HCT116 (cell line): Measurements from ENCODE around the gene RPL22L1. TPM values are rescaled to one million over a fixed set of nuclear protein-coding genes. Genes with fewer than 3 reads are reported as not detected.
"Not testable (repeated sequence)": the region's sequence is repeated elsewhere in the genome, so short reads cannot be mapped to it uniquely, and the experiment has no call there.

Source experiments
- ATAC-seq: fragments of 200-7000 bp; cut with Tn5 transposase; 2 replicates; pipeline ENCODE4 v1.9.1; 2020; ENCODE audit warnings: mild to moderate bottlenecking, moderate library complexity
- BruUV-seq: library from RNA; stranded (reverse); fragments of 400-500 nt; replicated peaks from 2 replicates; lab custom pipeline; 2021; lab: Mats Ljungman, UMichigan
- CTCF ChIA-PET: fragments of 300-600 bp; sonication (Branson Sonifier 250); formaldehyde crosslinking; loops from one replicate; lab custom pipeline; 2021; ENCODE audit warnings: antibody characterized with exemption; lab: Charles Lee
- POLR2A ChIA-PET: fragments of 300-600, 350-600 bp; sonication (Branson Sonifier 250); formaldehyde crosslinking; loops from one replicate; lab custom pipeline; 2021; ENCODE audit warnings: antibody characterized with exemption; lab: Charles Lee
- RAD21 ChIA-PET, 2 experiments: fragments of 300-600 bp; sonication (Branson Sonifier 250); formaldehyde crosslinking; loops; one replicate each; lab custom pipeline; 2023; ENCODE audit warnings: low total read pairs in 2 of 2; ENCODE audit not compliant: uncharacterized antibody in 2 of 2, unreplicated experiment in 2 of 2, low non-redundant PET in 1 of 2; lab: Charles Lee
- DNase-seq: peaks from one replicate; pipeline ENCODE4 v3.0.0-alpha.2; 2010; ENCODE audit warnings: low read depth, low spot score
- H2AFZ ChIP-seq: fragments of 200-600 bp; shearing (Covaris generic), sonication (generic); 2 replicates; pipeline ENCODE4 v1.6.1; 2017; ENCODE audit warnings: low read depth, mixed run types, mixed read lengths, antibody characterized with exemption, low read length; ENCODE audit not compliant: poor library complexity, severe bottlenecking
- H3K27ac ChIP-seq: 2 replicates; pipeline ENCODE4 v1.5.1; 2012; ENCODE audit warnings: low read depth, low read length
- H3K27me3 ChIP-seq: fragments of 200-600 bp; sonication (generic); 2 replicates; pipeline ENCODE4 v1.6.1; 2016; ENCODE audit warnings: mixed run types, low read length, mixed read lengths; ENCODE audit not compliant: insufficient read depth
- H3K36me3 ChIP-seq, 2 experiments: fragments of 200-500 bp in 1 of 2; fragments of 200-600 bp in 1 of 2; sonication (Bioruptor generic) in 1 of 2; sonication (generic) in 1 of 2; 2 replicates each; pipeline versions ENCODE4 v1.5.1 to v1.6.1; 2014 to 2016; ENCODE audit warnings: low read length in 2 of 2, inconsistent platforms in 1 of 2, mixed read lengths in 1 of 2, mixed run types in 1 of 2; ENCODE audit not compliant: insufficient read depth in 2 of 2, control insufficient read depth in 1 of 2
- H3K4me1 ChIP-seq, 2 experiments: fragments of 200-600 bp in 1 of 2; sonication (generic) in 1 of 2; 2 replicates each; pipeline versions ENCODE4 v1.5.1 to v1.6.1; 2012 to 2017; ENCODE audit warnings: low read length in 2 of 2, inconsistent platforms in 1 of 2, mild to moderate bottlenecking in 1 of 2, mixed read lengths in 1 of 2, mixed run types in 1 of 2, moderate library complexity in 1 of 2; ENCODE audit not compliant: insufficient read depth in 2 of 2, control insufficient read depth in 1 of 2
- H3K4me2 ChIP-seq: fragments of 200-600 bp; sonication (generic); 2 replicates; pipeline ENCODE4 v1.6.1; 2017; ENCODE audit warnings: mixed run types, low read length, mixed read lengths
- H3K4me3 ChIP-seq, 2 experiments: fragments of 200-600 bp in 1 of 2; sonication (generic) in 1 of 2; replicated peaks in 1 of 2; 2 replicates each; pipeline ENCODE4 v1.5.1; 2011 to 2016; ENCODE audit warnings: low read length in 2 of 2, control low read depth in 1 of 2, low read depth in 1 of 2, mild to moderate bottlenecking in 1 of 2, mixed read lengths in 1 of 2, mixed run types in 1 of 2
- H3K79me2 ChIP-seq: fragments of 200-600 bp; sonication (generic); 2 replicates; pipeline ENCODE4 v1.6.1; 2017; ENCODE audit warnings: mild to moderate bottlenecking, mixed run types, low read length, moderate library complexity, mixed read lengths; ENCODE audit not compliant: insufficient read depth
- H3K9ac ChIP-seq: fragments of 200-600 bp; sonication (generic); 2 replicates; pipeline ENCODE4 v1.6.1; 2016; ENCODE audit warnings: low read length, mixed read lengths
- H3K9me2 ChIP-seq: fragments of 200-600 bp; sonication (generic), shearing (Covaris generic); 2 replicates; pipeline ENCODE4 v1.6.1; 2017; ENCODE audit warnings: mixed run types, mild to moderate bottlenecking, moderate library complexity; ENCODE audit not compliant: insufficient read depth
- H3K9me3 ChIP-seq, 2 experiments: fragments of 200-500 bp in 1 of 2; fragments of 200-600 bp in 1 of 2; sonication (Bioruptor generic) in 1 of 2; sonication (generic) in 1 of 2; 2 replicates each; pipeline ENCODE4 v1.6.1; 2014 to 2017; ENCODE audit warnings: low read length in 2 of 2, mixed read lengths in 2 of 2, inconsistent platforms in 1 of 2, low read depth in 1 of 2, mild to moderate bottlenecking in 1 of 2, mixed run types in 1 of 2, moderate library complexity in 1 of 2; ENCODE audit not compliant: control insufficient read depth in 1 of 2, insufficient read depth in 1 of 2
- H4K20me1 ChIP-seq: fragments of 200-600 bp; sonication (generic), shearing (Covaris generic); 2 replicates; pipeline ENCODE4 v1.6.1; 2017; ENCODE audit warnings: mixed run types, mild to moderate bottlenecking, moderate library complexity; ENCODE audit not compliant: insufficient read depth
- CEBPB ChIP-seq: IDR thresholded peaks from 2 replicates; pipeline ENCODE4 v1.6.1; 2012; ENCODE audit warnings: low read depth
- EGR1 ChIP-seq: IDR thresholded peaks from 2 replicates; pipeline ENCODE4 v1.6.1; 2012; ENCODE audit warnings: low read depth
- ELF1 ChIP-seq: IDR thresholded peaks from 2 replicates; pipeline ENCODE4 v1.6.1; 2012; ENCODE audit warnings: low read depth, borderline replicate concordance
- EZH2 ChIP-seq: fragments of 200-600 bp; sonication (generic); IDR thresholded peaks from 2 replicates; pipeline ENCODE4 v1.6.1; 2017; ENCODE audit warnings: antibody characterized with exemption, mixed run types
- JUND ChIP-seq: IDR thresholded peaks from 2 replicates; pipeline ENCODE4 v1.6.1; 2012
- POLR2A ChIP-seq: IDR thresholded peaks from 2 replicates; pipeline ENCODE4 v1.7.0; 2011; ENCODE audit warnings: borderline replicate concordance; ENCODE audit not compliant: insufficient read depth, insufficient read length; ENCODE audit errors: extremely low read depth
- POLR2AphosphoS5 ChIP-seq: IDR thresholded peaks from 2 replicates; pipeline ENCODE4 v1.6.1; 2011; ENCODE audit warnings: mild to moderate bottlenecking, low read depth, low read length, moderate library complexity
- SIN3A ChIP-seq: IDR thresholded peaks from 2 replicates; pipeline ENCODE4 v1.6.1; 2012; ENCODE audit warnings: low read depth
- TCF7L2 ChIP-seq: IDR thresholded peaks from 2 replicates; pipeline ENCODE4 v1.7.0; 2011; ENCODE audit warnings: borderline replicate concordance, inconsistent platforms; ENCODE audit not compliant: insufficient read depth, insufficient read length; ENCODE audit errors: extremely low read depth
- ZNF274 ChIP-seq: fragments of 200-500 bp; sonication (Bioruptor generic); IDR thresholded peaks from 2 replicates; pipeline ENCODE4 v1.6.1; 2014; ENCODE audit warnings: mild to moderate bottlenecking, low read depth, low read length, inconsistent platforms
- intact Hi-C: fragments of 100-400 bp; cut with micrococcal nuclease; formaldehyde crosslinking; loops from 2 replicates; pipeline ENCODE4 v1.10.0; 2022
- total RNA-seq: library from RNA; stranded (reverse); gene quantifications from one replicate; pipeline ENCODE4 v1.2.1, GENCODE V29; 2021; ENCODE audit not compliant: unreplicated experiment
- TF ChIP-seq, protein P1 (sequence below), 3 experiments: fragments of 200-600 bp in 1 of 3; sonication (generic) in 1 of 3; IDR thresholded peaks in 2 of 3; conservative IDR thresholded peaks in 1 of 3; 2 replicates each; pipeline ENCODE4 v1.5.1; 2012 to 2017; ENCODE audit warnings: low read depth in 2 of 3, low read length in 2 of 3, antibody characterized with exemption in 1 of 3, borderline replicate concordance in 1 of 3, control low read depth in 1 of 3, mild to moderate bottlenecking in 1 of 3, mixed read lengths in 1 of 3, mixed run types in 1 of 3, moderate library complexity in 1 of 3; ENCODE audit not compliant: insufficient read depth in 1 of 3
- TF ChIP-seq, protein P2 (sequence below): IDR thresholded peaks from 2 replicates; pipeline ENCODE4 v1.6.1; 2011; ENCODE audit warnings: mild to moderate bottlenecking, low read length, moderate library complexity; ENCODE audit not compliant: insufficient replicate concordance; ENCODE audit errors: extremely low read depth

RPL22L1 gene
- total RNA-seq, 1 experiment from 2014 or later: 492 TPM

DNA sequence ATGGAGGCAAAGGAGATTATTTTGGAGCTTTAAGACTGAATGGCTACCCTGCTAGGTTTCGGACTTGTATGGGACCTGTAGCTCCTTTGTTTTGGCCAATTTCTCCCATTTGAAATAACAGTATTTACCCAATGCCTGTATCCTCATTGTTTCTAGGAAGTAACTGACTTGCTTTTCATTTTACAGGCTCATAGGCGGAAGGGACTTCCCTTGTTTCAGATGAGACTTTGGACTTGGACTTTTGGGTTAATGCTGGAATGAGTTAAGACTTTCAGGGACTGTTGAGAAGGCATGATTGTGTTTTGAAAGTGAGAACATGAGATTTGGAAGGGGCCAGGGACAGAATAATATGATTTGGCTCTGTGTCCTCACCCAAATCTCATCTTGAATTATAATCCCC, 28.0 kb upstream of the RPL22L1 start:
- no peaks in the 10 kb centered on the region for H3K9me3 ChIP-seq
- intact Hi-C loops: no loop called here
- 0 out of 4 replicates have a peak, but pooled peaks cover 0 to 5% of the 10 kb centered on the region in 2 experiments for H3K36me3 ChIP-seq
- no peak overlapping the region for H2AFZ ChIP-seq
- no peak overlapping the region for H3K9ac ChIP-seq
- TF ChIP-seq CEBPB: no peak
- TF ChIP-seq, protein P1, sequence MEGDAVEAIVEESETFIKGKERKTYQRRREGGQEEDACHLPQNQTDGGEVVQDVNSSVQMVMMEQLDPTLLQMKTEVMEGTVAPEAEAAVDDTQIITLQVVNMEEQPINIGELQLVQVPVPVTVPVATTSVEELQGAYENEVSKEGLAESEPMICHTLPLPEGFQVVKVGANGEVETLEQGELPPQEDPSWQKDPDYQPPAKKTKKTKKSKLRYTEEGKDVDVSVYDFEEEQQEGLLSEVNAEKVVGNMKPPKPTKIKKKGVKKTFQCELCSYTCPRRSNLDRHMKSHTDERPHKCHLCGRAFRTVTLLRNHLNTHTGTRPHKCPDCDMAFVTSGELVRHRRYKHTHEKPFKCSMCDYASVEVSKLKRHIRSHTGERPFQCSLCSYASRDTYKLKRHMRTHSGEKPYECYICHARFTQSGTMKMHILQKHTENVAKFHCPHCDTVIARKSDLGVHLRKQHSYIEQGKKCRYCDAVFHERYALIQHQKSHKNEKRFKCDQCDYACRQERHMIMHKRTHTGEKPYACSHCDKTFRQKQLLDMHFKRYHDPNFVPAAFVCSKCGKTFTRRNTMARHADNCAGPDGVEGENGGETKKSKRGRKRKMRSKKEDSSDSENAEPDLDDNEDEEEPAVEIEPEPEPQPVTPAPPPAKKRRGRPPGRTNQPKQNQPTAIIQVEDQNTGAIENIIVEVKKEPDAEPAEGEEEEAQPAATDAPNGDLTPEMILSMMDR (IDR thresholded peaks at IDR 0.05 in 2 of 3, conservative IDR thresholded peaks at IDR 0.05 in 1 of 3; ENCODE audit: borderline replicate concordance in 1 of 3, insufficient read depth in 1 of 3, low read depth in 2 of 3, low read length in 2 of 3): no peak
- TF ChIP-seq TCF7L2: no peak
- TF ChIP-seq POLR2A: no peak
- TF ChIP-seq, protein P2, sequence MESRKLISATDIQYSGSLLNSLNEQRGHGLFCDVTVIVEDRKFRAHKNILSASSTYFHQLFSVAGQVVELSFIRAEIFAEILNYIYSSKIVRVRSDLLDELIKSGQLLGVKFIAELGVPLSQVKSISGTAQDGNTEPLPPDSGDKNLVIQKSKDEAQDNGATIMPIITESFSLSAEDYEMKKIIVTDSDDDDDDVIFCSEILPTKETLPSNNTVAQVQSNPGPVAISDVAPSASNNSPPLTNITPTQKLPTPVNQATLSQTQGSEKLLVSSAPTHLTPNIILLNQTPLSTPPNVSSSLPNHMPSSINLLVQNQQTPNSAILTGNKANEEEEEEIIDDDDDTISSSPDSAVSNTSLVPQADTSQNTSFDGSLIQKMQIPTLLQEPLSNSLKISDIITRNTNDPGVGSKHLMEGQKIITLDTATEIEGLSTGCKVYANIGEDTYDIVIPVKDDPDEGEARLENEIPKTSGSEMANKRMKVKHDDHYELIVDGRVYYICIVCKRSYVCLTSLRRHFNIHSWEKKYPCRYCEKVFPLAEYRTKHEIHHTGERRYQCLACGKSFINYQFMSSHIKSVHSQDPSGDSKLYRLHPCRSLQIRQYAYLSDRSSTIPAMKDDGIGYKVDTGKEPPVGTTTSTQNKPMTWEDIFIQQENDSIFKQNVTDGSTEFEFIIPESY: no peak
- no peak for TF ChIP-seq EGR1
- no peak for TF ChIP-seq EZH2
- no peak for TF ChIP-seq ELF1
- TF ChIP-seq JUND: no peak
- TF ChIP-seq SIN3A: no peak
- no peak for TF ChIP-seq POLR2AphosphoS5
- no peak for TF ChIP-seq ZNF274
- no peaks in the 10 kb centered on the region for H3K27me3 ChIP-seq
- H3K4me2 ChIP-seq: no peak overlapping the region
- BruUV-seq: no TSS peak
- ChIA-PET POLR2A (no interaction called here), CTCF (no interaction called here), RAD21 (no interaction called here)
- no peaks in the 10 kb centered on the region for H4K20me1 ChIP-seq
- H3K79me2 ChIP-seq: no peaks in the 10 kb centered on the region
- H3K4me1 ChIP-seq: no peaks in the 10 kb centered on the region
- no peaks in the 10 kb centered on the region for H3K9me2 ChIP-seq
- no peak overlapping the region for H3K4me3 ChIP-seq
- H3K27ac ChIP-seq: no peak overlapping the region
- no peak for ATAC-seq
- no peak for DNase-seq

DNA sequence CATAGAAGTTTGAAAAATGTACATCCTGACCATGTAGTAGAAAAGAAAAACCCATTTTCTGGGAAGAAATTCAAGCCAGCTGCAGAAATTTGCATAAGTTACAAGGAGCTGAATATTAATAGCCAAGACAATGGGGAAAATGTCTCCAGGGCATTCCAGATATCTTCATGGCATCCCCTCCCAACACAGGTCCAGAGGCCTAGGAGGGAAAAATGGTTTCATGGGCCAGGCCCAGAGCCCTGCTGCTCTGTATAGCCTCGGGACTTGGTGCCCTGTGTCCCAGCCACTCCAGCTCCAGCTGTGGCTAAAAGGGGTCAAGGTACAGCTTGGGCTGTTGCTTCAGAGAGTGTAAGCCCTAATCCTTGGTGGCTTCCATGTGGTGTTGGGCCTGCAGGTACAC, 27.2 kb upstream of the RPL22L1 start:
- H3K36me3 ChIP-seq, H3K9ac ChIP-seq, H3K4me1 ChIP-seq, H3K4me2 ChIP-seq, H2AFZ ChIP-seq, intact Hi-C loops, H3K9me3 ChIP-seq, CTCF ChIA-PET, RAD21 ChIA-PET, H3K27ac ChIP-seq, ATAC-seq, H3K4me3 ChIP-seq, H3K27me3 ChIP-seq, H3K79me2 ChIP-seq, H3K9me2 ChIP-seq, DNase-seq, BruUV-seq, H4K20me1 ChIP-seq: not testable (repeated sequence)
- POLR2A ChIA-PET: interaction anchor here (1.7 kb wide), 1 partner anchor 27 kb away, joined by 4 read pairs; the partner anchor contains the start of gene RPL22L1
